Measurements from ENCODE around the gene TEKT2. TPM values are rescaled to one million over a fixed set of nuclear protein-coding genes. Genes with fewer than 3 reads are reported as not detected.

The TEKT2 gene
- total RNA-seq, 1 donor from 2014 or later: 9.3 TPM

DNA sequence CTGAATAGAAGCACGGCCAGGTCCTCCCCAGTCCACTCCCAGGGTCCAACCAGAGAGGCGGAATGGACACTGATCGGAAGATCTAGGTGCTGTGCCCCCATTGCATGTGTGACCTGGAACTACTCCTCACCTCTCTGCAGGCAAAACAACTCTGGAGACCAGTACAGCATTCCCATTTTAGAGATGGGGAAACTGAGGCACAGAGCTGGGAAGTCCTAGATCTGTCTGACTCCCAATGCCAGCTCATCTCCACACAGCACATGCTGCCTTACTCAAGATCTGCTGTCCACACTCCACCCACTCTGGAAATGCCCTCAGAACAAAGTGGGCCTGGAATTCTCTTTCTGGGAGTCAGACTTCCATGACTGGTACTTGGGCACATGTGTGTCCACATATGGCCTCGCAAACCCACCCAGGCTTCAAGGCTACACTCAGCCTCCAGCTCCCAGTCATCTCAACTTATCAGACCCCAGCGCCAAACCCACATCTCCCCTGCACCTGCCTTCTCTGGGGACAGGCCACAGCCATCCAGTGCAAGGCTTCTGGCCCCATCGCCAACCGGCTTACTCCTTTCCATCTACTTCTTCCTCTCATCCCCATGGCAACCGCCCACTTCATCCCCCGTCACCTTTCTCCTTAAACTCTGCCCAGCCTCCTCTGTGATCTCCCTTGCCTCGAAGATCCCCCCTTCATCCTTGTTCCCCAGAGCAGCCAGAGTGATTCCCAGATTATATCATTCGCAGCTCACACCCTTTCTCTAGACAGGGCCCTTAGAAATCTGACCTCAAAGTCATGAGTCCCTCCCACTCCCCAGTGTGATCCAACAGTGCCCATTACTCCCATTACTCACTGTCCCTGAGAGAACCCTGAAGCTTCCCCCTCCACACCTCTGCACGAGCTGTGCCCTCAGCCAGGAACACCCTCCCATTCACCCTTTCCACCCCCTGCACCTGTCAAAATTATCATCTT lies 38.5 kb downstream of the TEKT2 start:
- H3K27ac ChIP-seq: peak overlapping the region; percentile 2
- ATAC-seq (no peak), DNase-seq (no peak)
- no peaks in the 10 kb centered on the region for H3K9me3 ChIP-seq
- H3K36me3 ChIP-seq: no peaks in the 10 kb centered on the region
- peaks cover 22% of the 10 kb centered on the region for H3K4me1 ChIP-seq
- TF ChIP-seq, protein P1, sequence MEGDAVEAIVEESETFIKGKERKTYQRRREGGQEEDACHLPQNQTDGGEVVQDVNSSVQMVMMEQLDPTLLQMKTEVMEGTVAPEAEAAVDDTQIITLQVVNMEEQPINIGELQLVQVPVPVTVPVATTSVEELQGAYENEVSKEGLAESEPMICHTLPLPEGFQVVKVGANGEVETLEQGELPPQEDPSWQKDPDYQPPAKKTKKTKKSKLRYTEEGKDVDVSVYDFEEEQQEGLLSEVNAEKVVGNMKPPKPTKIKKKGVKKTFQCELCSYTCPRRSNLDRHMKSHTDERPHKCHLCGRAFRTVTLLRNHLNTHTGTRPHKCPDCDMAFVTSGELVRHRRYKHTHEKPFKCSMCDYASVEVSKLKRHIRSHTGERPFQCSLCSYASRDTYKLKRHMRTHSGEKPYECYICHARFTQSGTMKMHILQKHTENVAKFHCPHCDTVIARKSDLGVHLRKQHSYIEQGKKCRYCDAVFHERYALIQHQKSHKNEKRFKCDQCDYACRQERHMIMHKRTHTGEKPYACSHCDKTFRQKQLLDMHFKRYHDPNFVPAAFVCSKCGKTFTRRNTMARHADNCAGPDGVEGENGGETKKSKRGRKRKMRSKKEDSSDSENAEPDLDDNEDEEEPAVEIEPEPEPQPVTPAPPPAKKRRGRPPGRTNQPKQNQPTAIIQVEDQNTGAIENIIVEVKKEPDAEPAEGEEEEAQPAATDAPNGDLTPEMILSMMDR (IDR thresholded peaks at IDR 0.05): no peak
- intact Hi-C loops (cut with DNase I): no loop called here
- peak overlapping the region; percentile 0 for H3K4me3 ChIP-seq
- H3K27me3 ChIP-seq (ENCODE audit: low read depth): peaks cover 17% of the 10 kb centered on the region

DNA sequence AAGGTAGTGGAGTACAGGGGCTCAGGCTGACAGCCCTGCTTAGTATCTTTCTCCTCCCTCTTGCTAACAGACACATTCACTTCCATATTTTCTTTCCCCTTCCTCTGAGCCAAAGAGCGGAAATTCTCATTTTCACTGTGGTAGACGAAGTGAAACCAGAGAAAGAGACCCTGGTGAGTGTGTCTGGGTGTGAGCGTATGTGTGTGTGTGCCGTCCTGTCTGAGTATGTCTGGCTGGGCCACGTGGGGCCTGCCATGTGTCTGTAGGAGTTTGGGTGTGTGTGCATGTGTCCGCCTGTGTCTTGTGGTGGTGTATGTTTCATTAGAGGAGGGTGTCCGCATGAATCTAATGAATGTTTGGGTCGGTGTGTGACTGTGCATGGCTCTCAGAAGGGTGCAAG lies 39.5 kb downstream of the TEKT2 start:
- peak; percentile 40 to 74 for ATAC-seq
- peaks cover 17% of the 10 kb centered on the region for H3K27me3 ChIP-seq (ENCODE audit: low read depth)
- intact Hi-C loops (cut with DNase I): no loop called here
- no peaks in the 10 kb centered on the region for H3K9me3 ChIP-seq
- no peaks in the 10 kb centered on the region for H3K36me3 ChIP-seq
- peak overlapping the region; percentile 0 for H3K4me3 ChIP-seq
- H3K4me1 ChIP-seq: peaks cover 22% of the 10 kb centered on the region
- peak overlapping the region; percentile 2 for H3K27ac ChIP-seq
- DNase-seq: peak; percentile 77
- TF ChIP-seq, protein P1 (IDR thresholded peaks at IDR 0.05): no peak

DNA sequence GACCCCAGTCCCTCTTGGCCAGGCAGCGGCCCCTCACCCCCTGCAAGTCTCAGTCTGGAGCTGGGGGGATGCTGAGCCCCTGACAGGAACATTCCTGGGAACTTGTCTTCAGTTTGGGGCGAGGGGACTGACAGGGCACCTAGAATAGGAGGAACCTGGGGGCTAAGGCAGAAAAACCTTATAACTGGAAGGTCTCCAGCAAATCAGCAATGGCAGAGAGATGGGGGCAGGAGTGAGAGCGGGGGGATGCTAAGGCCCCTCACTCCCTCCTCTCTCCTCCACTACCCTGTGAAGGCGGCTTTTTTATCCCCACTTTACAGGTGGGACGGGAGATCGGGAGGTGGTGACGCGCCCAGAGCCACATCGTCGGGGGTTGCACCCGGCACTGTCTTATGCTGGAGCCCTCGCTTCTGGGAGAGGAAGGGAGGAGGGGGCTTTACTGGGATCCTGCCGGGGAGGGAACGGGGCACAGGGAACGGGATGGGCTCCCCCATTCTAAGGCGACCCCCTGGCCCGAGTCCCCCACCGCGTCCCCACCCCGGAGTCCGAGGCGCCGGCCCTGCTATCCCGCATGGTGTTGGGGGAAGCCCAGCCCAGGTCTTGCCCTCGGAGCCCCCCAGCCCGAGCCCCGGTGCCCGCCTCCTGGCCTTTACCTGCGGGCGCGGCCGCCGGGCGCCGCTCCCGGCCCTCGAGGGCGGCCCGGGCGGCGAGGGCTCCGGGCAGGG lies 40.7 kb downstream of the TEKT2 start:
- intact Hi-C loops (cut with DNase I): no loop called here
- no peak overlapping the region for H3K27ac ChIP-seq
- H3K4me1 ChIP-seq: peaks cover 16% of the 10 kb centered on the region
- DNase-seq: no peak
- TF ChIP-seq, protein P1 (IDR thresholded peaks at IDR 0.05): no peak
- H3K9me3 ChIP-seq: no peaks in the 10 kb centered on the region
- peak overlapping the region; percentile 50 for H3K4me3 ChIP-seq
- ATAC-seq: no peak
- H3K27me3 ChIP-seq (ENCODE audit: low read depth): peaks cover 17% of the 10 kb centered on the region
- H3K36me3 ChIP-seq: no peaks in the 10 kb centered on the region

DNA sequence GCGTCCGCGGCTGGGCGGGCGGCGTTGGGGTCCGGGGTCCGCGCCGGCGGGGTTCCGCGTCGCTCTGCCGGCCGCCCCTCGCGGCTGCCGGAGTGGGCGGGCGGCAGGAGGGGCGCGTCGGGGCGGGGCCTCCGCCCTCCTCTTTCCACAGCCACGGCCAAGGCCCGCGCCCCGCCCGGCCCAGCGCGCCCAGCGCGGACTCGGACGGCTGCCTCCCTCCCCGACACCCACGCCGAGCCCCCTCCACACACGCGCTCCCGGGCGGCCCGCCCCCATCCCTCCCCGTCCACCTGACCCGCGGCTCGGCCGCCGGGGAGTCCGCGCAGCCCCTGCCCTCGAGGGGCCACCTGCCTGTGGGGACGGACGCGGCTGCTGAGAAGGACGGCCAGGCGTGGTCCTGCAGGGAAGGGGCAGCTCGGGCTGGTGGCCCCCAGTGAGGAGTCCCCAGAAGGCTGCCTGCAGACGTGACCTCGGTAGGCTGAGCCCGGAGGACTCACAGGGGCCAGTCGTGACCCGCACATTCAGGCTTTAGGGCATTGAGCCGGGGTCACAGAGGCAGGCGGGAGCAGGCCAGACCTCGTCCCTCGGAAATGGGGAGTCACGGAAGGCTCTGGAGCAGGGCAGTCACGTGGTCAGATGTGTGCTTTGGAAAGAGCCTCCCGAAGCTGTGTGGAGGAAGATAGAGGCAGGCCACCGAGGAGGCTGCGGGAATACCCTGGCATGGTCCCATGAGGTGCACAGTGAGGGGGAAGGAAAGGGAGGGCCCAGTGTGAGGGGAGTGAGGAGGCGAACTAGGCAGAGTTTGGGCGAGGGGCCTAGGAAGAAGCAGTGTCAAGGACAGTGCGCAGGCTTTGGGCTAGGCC lies 41.5 kb downstream of the TEKT2 start, which contains the start of gene COL8A2:
Gene COL8A2 (minus strand): TSS at position 94 of the 863 bp plus-strand sequence. CDS start 24,980 bp downstream, outside the sequence.
- DNase-seq (peak; percentile 65), ATAC-seq (peak; percentile 69 to 73)
- H3K27ac ChIP-seq: no peak within 1 kb of the TSS
- H3K36me3 ChIP-seq: no peaks in the 10 kb centered on the region
- peaks cover 17% of the 10 kb centered on the region for H3K27me3 ChIP-seq (ENCODE audit: low read depth)
- peak within 1 kb of the TSS; percentile 50 for H3K4me3 ChIP-seq
- intact Hi-C loops (cut with DNase I): no loop called here
- H3K4me1 ChIP-seq: peaks cover 15% of the 10 kb centered on the region
- no peaks in the 10 kb centered on the region for H3K9me3 ChIP-seq
- TF ChIP-seq, protein P1 (IDR thresholded peaks at IDR 0.05): no peak
